ENCODE data around the gene ZNF385C. TPM values are rescaled to one million over a fixed set of nuclear protein-coding genes. Genes with fewer than 3 reads are reported as not detected.

The ZNF385C gene
- polyA plus RNA-seq, 1 donor (not counting 4 experiments of a cell fraction or from before 2014, with no cell fraction given) = 0.09 TPM

- FAIRE-seq (peak; percentile 69), DNase-seq (ENCODE audit: low read depth, low spot score) (no peak)
- Histone ChIP-seq H3K4me1 (ENCODE audit: control insufficient read depth, extremely low read depth, insufficient read depth, low read length) (peaks cover 23% of the 10 kb centered on the region), H3K9me3 (ENCODE audit: control insufficient read depth, low read depth, low read length) (no peaks in the 10 kb centered on the region), H3K9ac (ENCODE audit: control insufficient read depth, extremely low read depth, insufficient read depth, low read length) (peak overlapping the region; percentile 24), H3K79me2 (ENCODE audit: control insufficient read depth, insufficient read depth, low read length) (peaks cover 3% of the 10 kb centered on the region), H3K27ac (ENCODE audit: control insufficient read depth, insufficient read depth, low read length) (no peak overlapping the region), H3K27me3 (ENCODE audit: control insufficient read depth, extremely low read depth, insufficient read depth, low read length) (no peaks in the 10 kb centered on the region), H3K4me3 (ENCODE audit: control insufficient read depth in 2 of 3, extremely low read depth in 1 of 3, insufficient read depth in 2 of 3, low read depth in 1 of 3, low read length in 3 of 3) (peak overlapping the region; percentile 67 to 75 (median 68)), H3K36me3 (ENCODE audit: control insufficient read depth in 2 of 2, extremely low read depth in 1 of 2, insufficient read depth in 2 of 2, low read length in 2 of 2) (peaks cover 16 to 28% of the 10 kb centered on the region in 2 experiments), H3K9me1 (ENCODE audit: control insufficient read depth, extremely low read depth, insufficient read depth, low read length) (no peaks in the 10 kb centered on the region), H3K4me2 (ENCODE audit: control insufficient read depth, extremely low read depth, insufficient read depth, low read depth, low read length) (peak overlapping the region; percentile 88), H2AFZ (ENCODE audit: control insufficient read depth, low read length) (no peak overlapping the region), H4K20me1 (ENCODE audit: control insufficient read depth, extremely low read depth, insufficient read depth, low read length) (no peaks in the 10 kb centered on the region)
- dilution Hi-C loops (cut with MboI; ENCODE audit: extremely low pct_ligation_motif_present, low sequenced_read_pairs) = no loop called here
- TF ChIP-seq EZH2 (IDR thresholded peaks at IDR 0.05; ENCODE audit: low read length) (no peak), CTCF (optimal IDR thresholded peaks at IDR 0.05 in 1 of 3, IDR thresholded peaks at IDR 0.05 in 1 of 3, conservative IDR thresholded peaks at IDR 0.05 in 1 of 3; ENCODE audit: extremely low read depth in 1 of 3, insufficient read depth in 2 of 3, low read length in 3 of 3) (no peak)
Observed at GRCh38 chr17:42120161-42120769, 22.0 kb upstream of the ZNF385C start.

GRCh38 chr17:42119301-42119700, 21.0 kb upstream of the ZNF385C start:
- no peaks in the 10 kb centered on the region for H4K20me1 ChIP-seq (ENCODE audit: control insufficient read depth, extremely low read depth, insufficient read depth, low read length)
- H2AFZ ChIP-seq (ENCODE audit: control insufficient read depth, low read length) = no peak overlapping the region
- no peak overlapping the region for H3K9ac ChIP-seq (ENCODE audit: control insufficient read depth, extremely low read depth, insufficient read depth, low read length)
- dilution Hi-C loops (cut with MboI; ENCODE audit: extremely low pct_ligation_motif_present, low sequenced_read_pairs) = no loop called here
- FAIRE-seq (no peak), DNase-seq (ENCODE audit: low read depth, low spot score) (no peak)
- H3K4me3 ChIP-seq (ENCODE audit: control insufficient read depth in 2 of 3, extremely low read depth in 1 of 3, insufficient read depth in 2 of 3, low read depth in 1 of 3, low read length in 3 of 3) = no peak overlapping the region
- no peak overlapping the region for H3K4me2 ChIP-seq (ENCODE audit: control insufficient read depth, extremely low read depth, insufficient read depth, low read depth, low read length)
- H3K36me3 ChIP-seq (ENCODE audit: control insufficient read depth in 2 of 2, extremely low read depth in 1 of 2, insufficient read depth in 2 of 2, low read length in 2 of 2) = peaks cover 16 to 26% of the 10 kb centered on the region in 2 experiments
- TF ChIP-seq EZH2 (IDR thresholded peaks at IDR 0.05; ENCODE audit: low read length) = no peak
- no peak for TF ChIP-seq CTCF (optimal IDR thresholded peaks at IDR 0.05 in 1 of 3, IDR thresholded peaks at IDR 0.05 in 1 of 3, conservative IDR thresholded peaks at IDR 0.05 in 1 of 3; ENCODE audit: extremely low read depth in 1 of 3, insufficient read depth in 2 of 3, low read length in 3 of 3)
- H3K27me3 ChIP-seq (ENCODE audit: control insufficient read depth, extremely low read depth, insufficient read depth, low read length) = no peaks in the 10 kb centered on the region
- peaks cover 3% of the 10 kb centered on the region for H3K79me2 ChIP-seq (ENCODE audit: control insufficient read depth, insufficient read depth, low read length)
- peaks cover 27% of the 10 kb centered on the region for H3K4me1 ChIP-seq (ENCODE audit: control insufficient read depth, extremely low read depth, insufficient read depth, low read length)
- no peak overlapping the region for H3K27ac ChIP-seq (ENCODE audit: control insufficient read depth, insufficient read depth, low read length)
- no peaks in the 10 kb centered on the region for H3K9me3 ChIP-seq (ENCODE audit: control insufficient read depth, low read depth, low read length)
- no peaks in the 10 kb centered on the region for H3K9me1 ChIP-seq (ENCODE audit: control insufficient read depth, extremely low read depth, insufficient read depth, low read length)
